ENCODE measurements around the gene EPOP. TPM values are rescaled to one million over a fixed set of nuclear protein-coding genes. Genes with fewer than 3 reads are reported as not detected.

The EPOP gene
- total RNA-seq, 1 donor from 2014 or later, result 2.1 TPM

GRCh38 chr17:38667787-38668122 lies 7.0 kb downstream of the EPOP start:
- H3K4me1 ChIP-seq, result no peaks in the 10 kb centered on the region
- no peak for DNase-seq (ENCODE audit: low spot score in 2 of 2)
- intact Hi-C loops (cut with DNase I), result loop anchor here (1.0 to 10.0 kb wide), 3 partner anchors 109 to 243 kb away; partner anchors contain the start of gene ARHGAP23
- peaks cover 4% of the 10 kb centered on the region for H3K27me3 ChIP-seq
- H3K4me3 ChIP-seq, result no peak overlapping the region
- H3K27ac ChIP-seq, result no peak overlapping the region
- TF ChIP-seq CTCF (IDR thresholded peaks at IDR 0.05), result no peak
- H3K9me3 ChIP-seq, result no peaks in the 10 kb centered on the region
- no peaks in the 10 kb centered on the region for H3K36me3 ChIP-seq

DNA sequence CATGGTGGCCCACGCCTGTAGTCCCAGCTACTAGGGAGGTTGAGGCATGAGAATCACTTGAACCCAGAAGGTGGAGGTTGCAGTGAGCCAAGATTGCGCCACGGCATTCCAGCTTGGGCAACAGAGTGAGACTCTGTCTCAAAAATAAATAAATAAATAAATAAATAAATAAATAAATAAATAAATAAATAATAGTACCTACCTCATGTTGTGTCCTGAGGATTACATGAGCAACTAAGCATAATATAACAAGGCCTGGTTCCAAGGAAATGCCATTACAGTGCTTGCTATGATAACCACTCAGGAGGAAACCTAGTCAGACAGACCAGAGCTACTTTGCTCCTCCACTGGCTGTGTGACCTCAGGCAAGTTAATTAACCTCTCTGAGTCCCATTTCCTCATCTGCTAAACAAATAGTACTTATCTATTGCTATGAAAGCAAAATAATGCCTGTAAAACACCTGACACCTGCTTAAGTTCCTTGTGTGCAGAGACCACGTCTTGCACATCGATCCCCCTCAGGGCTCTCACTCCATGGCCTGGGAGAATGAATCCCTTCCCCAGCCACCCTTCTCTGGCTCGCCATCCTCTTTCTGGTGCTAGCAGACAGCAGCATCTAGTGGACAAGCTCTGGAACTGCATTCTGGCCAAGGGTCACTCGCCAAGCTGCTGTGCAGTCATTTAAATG lies 7.5 kb downstream of the EPOP start:
- Histone ChIP-seq H3K4me3 (no peak overlapping the region), H3K27me3 (no peaks in the 10 kb centered on the region), H3K36me3 (no peaks in the 10 kb centered on the region), H3K9me3 (no peaks in the 10 kb centered on the region), H3K27ac (no peak overlapping the region), H3K4me1 (no peaks in the 10 kb centered on the region)
- DNase-seq (ENCODE audit: low spot score in 2 of 2), result peak in 1 of 2 donors; percentile 81
- intact Hi-C loops (cut with DNase I), result loop anchor here (1.0 to 10.0 kb wide), 3 partner anchors 109 to 242 kb away; partner anchors contain the start of gene ARHGAP23
- peak; percentile 93 to 99 (median 98) for TF ChIP-seq CTCF (IDR thresholded peaks at IDR 0.05)

GRCh38 chr17:38663964-38664644 lies 10.7 kb downstream of the EPOP start:
- no peaks in the 10 kb centered on the region for H3K4me1 ChIP-seq
- no peaks in the 10 kb centered on the region for H3K36me3 ChIP-seq
- H3K4me3 ChIP-seq, result no peak overlapping the region
- H3K27ac ChIP-seq, result no peak overlapping the region
- H3K9me3 ChIP-seq, result no peaks in the 10 kb centered on the region
- intact Hi-C loops (cut with DNase I), result loop anchor here (10.0 kb wide), 1 partner anchor 239 kb away; the partner anchor contains the start of gene ARHGAP23
- no peak for TF ChIP-seq CTCF (IDR thresholded peaks at IDR 0.05)
- DNase-seq (ENCODE audit: low spot score in 2 of 2), result no peak
- H3K27me3 ChIP-seq, result no peaks in the 10 kb centered on the region

DNA sequence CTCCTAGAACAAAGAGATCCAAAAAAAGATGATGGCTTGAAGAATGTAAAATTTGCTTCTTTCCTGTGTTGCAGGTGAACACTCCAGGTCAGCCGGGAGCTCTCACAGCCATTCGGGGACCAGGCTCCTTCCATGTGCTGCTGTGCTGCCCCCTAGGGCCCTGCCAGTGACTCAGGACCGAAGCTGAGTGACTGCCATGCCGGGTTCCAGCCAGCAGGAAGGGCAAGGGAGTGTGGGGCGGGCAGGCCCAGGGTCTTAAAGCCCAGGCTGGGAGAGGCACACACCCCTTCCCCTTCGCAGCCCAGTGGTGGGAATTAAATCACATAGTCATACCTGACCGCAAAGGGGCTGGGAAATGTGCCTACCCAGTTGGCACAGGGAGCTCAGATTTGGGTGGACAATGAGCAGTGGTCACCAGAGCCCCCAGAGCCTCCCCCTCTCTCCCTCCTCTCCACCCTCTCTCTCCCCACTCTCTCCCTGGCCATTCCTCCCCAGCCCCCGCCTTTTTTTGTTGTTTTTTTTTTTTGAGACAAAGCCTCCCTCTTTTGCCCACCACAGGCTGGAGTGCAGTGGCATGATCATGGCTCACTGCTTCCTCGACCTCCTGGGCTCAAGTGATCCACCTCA lies 11.5 kb downstream of the EPOP start:
- intact Hi-C loops (cut with DNase I), result loop anchor here (10.0 kb wide), 1 partner anchor 238 kb away; the partner anchor contains the start of gene ARHGAP23
- H3K9me3 ChIP-seq, result no peaks in the 10 kb centered on the region
- H3K36me3 ChIP-seq, result no peaks in the 10 kb centered on the region
- H3K4me1 ChIP-seq, result no peaks in the 10 kb centered on the region
- no peak overlapping the region for H3K27ac ChIP-seq
- no peaks in the 10 kb centered on the region for H3K27me3 ChIP-seq
- peak; percentile 26 to 45 (median 33) for TF ChIP-seq CTCF (IDR thresholded peaks at IDR 0.05)
- no peak for DNase-seq (ENCODE audit: low spot score in 2 of 2)
- no peak overlapping the region for H3K4me3 ChIP-seq

GRCh38 chr17:38660097-38661025 lies 14.4 kb downstream of the EPOP start:
- intact Hi-C loops (cut with DNase I), result loop anchor here (10.0 kb wide), 1 partner anchor 236 kb away; the partner anchor contains the start of gene ARHGAP23
- no peak for DNase-seq (ENCODE audit: low spot score in 2 of 2)
- H3K27me3 ChIP-seq, result peaks cover 6% of the 10 kb centered on the region
- no peak for TF ChIP-seq CTCF (IDR thresholded peaks at IDR 0.05)
- H3K36me3 ChIP-seq, result no peaks in the 10 kb centered on the region
- no peak overlapping the region for H3K4me3 ChIP-seq
- H3K4me1 ChIP-seq, result no peaks in the 10 kb centered on the region
- no peak overlapping the region for H3K27ac ChIP-seq
- H3K9me3 ChIP-seq, result no peaks in the 10 kb centered on the region

Measured in ascending aorta (tissue), 2 donors.